Measurements from ENCODE around the gene ZNF575. TPM values are rescaled to one million over a fixed set of nuclear protein-coding genes. Genes with fewer than 3 reads are reported as not detected.

ZNF575 gene
- total RNA-seq, 1 experiment from 2014 or later: 6.5 TPM

DNA sequence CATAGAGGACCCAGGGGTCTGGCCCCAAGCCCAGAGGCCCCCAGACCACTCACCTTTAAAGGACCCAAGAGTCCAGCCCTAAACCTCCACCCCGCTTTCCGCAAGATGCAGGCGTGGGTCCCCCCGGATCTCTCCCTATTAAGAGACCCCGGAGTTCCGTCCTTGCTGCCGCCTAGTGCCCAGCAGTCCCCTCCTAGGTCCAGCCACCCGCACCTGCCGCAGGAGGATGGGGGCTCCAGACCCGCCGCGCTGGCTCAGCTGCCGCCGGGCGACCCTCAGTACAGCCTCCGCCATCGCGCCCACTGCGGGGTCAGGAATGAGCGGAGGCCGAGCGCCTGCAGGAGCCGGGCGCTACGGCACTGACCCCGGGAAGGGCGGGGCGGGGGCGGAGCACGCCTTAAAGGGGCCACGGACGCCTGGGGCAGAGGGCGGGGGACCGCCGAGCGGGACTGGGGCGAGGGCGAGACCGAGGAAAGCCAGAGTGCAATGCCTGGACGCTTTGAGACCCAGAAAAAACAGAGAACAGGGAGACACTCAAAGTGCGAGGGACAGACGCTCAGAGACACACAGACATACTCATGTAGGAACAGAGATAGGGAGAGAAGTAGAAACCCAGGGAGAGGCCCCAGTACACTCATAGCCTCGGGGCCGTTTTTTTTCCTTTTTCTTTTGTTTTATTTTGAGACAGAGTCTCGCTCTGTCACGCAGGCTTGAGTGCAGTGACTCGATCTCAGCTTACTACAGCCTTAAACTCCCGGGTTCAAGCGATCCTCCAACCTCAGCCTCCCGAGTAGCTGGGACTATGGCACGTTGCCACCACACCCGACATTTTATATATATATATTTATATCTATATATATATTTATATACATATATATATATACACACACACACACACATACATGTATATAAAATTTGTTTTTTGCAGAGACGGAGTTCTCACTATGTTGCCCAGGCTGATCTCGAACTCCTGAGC lies 5.8 kb upstream of the ZNF575 start, which contains the start of gene ETHE1:
Gene ETHE1, minus strand, starts transcription at position 318 of the 976 bp plus-strand sequence. Its CDS starts 24 bp downstream, at position 294.
- BruUV-seq (replicated peaks): no TSS peak
- peak within 1 kb of the TSS; percentile 46 for H3K27ac ChIP-seq
- peak within 1 kb of the TSS; percentile 87 for H3K4me2 ChIP-seq
- peak; percentile 37 to 81 for DNase-seq
- peak within 1 kb of the TSS; percentile 93 for H2AFZ ChIP-seq
- H3K36me3 ChIP-seq (ENCODE audit: low read depth): 0 out of 2 replicates have a peak, but pooled peaks cover 7% of the 10 kb centered on the region
- intact Hi-C loops (cut with micrococcal nuclease; ENCODE audit: unreplicated experiment): loop anchor here (5.0 kb wide), 1 partner anchor 50 kb away; the partner anchor contains the start of genes PINLYP and XRCC1
- ChIA-PET POLR2A (ENCODE audit: unreplicated experiment) (interaction anchor here (0.6 kb wide), 1 partner anchor 218 kb away, joined by 3 read pairs; no protein-coding TSS in a partner anchor), CTCF (interaction anchor here (0.6 to 0.7 kb wide), 3 partner anchors 25 to 123 kb away, joined by 3 to 9 read pairs (median 4); no protein-coding TSS in a partner anchor)
- H3K4me1 ChIP-seq (replicated peaks; ENCODE audit: insufficient read depth): peaks cover 59% of the 10 kb centered on the region
- H3K79me2 ChIP-seq (ENCODE audit: low read depth): peaks cover 45% of the 10 kb centered on the region
- no peaks in the 10 kb centered on the region for H3K9me2 ChIP-seq (ENCODE audit: insufficient read depth)
- H3K9me3 ChIP-seq (ENCODE audit: insufficient read depth, low read depth): no peaks in the 10 kb centered on the region
- H3F3A ChIP-seq (ENCODE audit: insufficient read depth, low read depth): peaks cover 56% of the 10 kb centered on the region
- TF ChIP-seq, protein P1, sequence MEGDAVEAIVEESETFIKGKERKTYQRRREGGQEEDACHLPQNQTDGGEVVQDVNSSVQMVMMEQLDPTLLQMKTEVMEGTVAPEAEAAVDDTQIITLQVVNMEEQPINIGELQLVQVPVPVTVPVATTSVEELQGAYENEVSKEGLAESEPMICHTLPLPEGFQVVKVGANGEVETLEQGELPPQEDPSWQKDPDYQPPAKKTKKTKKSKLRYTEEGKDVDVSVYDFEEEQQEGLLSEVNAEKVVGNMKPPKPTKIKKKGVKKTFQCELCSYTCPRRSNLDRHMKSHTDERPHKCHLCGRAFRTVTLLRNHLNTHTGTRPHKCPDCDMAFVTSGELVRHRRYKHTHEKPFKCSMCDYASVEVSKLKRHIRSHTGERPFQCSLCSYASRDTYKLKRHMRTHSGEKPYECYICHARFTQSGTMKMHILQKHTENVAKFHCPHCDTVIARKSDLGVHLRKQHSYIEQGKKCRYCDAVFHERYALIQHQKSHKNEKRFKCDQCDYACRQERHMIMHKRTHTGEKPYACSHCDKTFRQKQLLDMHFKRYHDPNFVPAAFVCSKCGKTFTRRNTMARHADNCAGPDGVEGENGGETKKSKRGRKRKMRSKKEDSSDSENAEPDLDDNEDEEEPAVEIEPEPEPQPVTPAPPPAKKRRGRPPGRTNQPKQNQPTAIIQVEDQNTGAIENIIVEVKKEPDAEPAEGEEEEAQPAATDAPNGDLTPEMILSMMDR (conservative IDR thresholded peaks at IDR 0.05): no peak
- no peak for TF ChIP-seq EZH2 (IDR thresholded peaks at IDR 0.05; ENCODE audit: low read depth)
- H3K27me3 ChIP-seq (ENCODE audit: insufficient read depth, low read depth): no peaks in the 10 kb centered on the region
- H3K4me3 ChIP-seq: peak within 1 kb of the TSS; percentile 97
- H4K20me1 ChIP-seq (ENCODE audit: insufficient read depth): no peaks in the 10 kb centered on the region

DNA sequence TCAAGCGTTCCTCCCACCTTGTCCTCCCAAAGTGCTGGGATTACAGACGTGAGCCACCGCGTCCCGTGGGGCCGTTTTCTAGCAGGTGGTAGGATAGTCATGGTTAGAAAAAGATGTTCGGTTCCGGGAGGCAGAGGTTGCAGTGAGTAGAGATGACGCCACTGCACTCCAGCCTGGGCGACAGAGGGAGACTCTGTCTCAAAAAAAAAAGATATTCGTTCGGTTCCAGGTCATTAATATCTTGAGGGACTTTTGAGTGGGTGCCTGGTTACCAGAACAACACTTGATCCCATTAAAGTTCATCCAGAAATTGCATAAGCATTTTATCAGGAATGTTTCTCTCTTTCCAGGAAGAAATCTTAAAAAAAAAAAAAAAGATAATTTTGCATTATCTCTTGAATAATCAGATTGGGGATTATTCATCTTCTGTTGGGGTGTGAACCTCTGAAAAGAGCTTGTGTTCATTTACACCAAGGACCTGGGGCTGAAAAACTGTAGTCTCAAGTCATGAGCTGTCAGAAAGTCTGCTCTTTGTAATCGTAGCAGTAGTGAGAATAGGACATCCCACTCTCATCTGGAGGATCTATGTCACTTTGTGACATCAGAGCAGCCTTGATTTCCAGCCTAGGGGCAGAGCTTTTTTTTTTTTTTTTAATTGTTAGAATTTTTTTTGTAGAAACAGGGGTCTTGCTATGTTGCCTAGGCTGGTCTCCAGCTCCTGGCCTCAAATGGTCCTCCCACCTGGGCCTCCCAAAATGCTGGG lies 4.9 kb upstream of the ZNF575 start:
- POLR2A ChIA-PET (ENCODE audit: unreplicated experiment): interaction anchor here (0.6 kb wide), 3 partner anchors 9 to 219 kb away, joined by 3 to 6 read pairs (median 4); partner anchors contain the start of gene IRGQ
- Histone ChIP-seq H3K36me3 (ENCODE audit: low read depth) (0 out of 2 replicates have a peak, but pooled peaks cover 2% of the 10 kb centered on the region), H3F3A (ENCODE audit: insufficient read depth, low read depth) (peaks cover 65% of the 10 kb centered on the region), H3K4me1 (replicated peaks; ENCODE audit: insufficient read depth) (peaks cover 57% of the 10 kb centered on the region), H3K4me3 (no peak overlapping the region), H2AFZ (no peak overlapping the region), H3K9me3 (ENCODE audit: insufficient read depth, low read depth) (no peaks in the 10 kb centered on the region), H3K27me3 (ENCODE audit: insufficient read depth, low read depth) (no peaks in the 10 kb centered on the region), H3K9me2 (ENCODE audit: insufficient read depth) (no peaks in the 10 kb centered on the region), H3K79me2 (ENCODE audit: low read depth) (peaks cover 38% of the 10 kb centered on the region), H4K20me1 (ENCODE audit: insufficient read depth) (no peaks in the 10 kb centered on the region), H3K4me2 (peak overlapping the region; percentile 87; the same call in 1 of the 2 replicates), H3K27ac (no peak overlapping the region)
- no TSS peak for BruUV-seq (replicated peaks)
- CTCF ChIA-PET: interaction anchor here (0.6 to 0.7 kb wide), 4 partner anchors 9 to 123 kb away, joined by 3 to 9 read pairs (median 4); no protein-coding TSS in a partner anchor
- TF ChIP-seq, protein P1 (conservative IDR thresholded peaks at IDR 0.05): no peak
- no peak for TF ChIP-seq EZH2 (IDR thresholded peaks at IDR 0.05; ENCODE audit: low read depth)
- no peak for DNase-seq
- intact Hi-C loops (cut with micrococcal nuclease; ENCODE audit: unreplicated experiment): loop anchor here (5.0 kb wide), 1 partner anchor 49 kb away; the partner anchor contains the start of genes PINLYP and XRCC1
